Measurements from ENCODE around the gene SPNS1.

The SPNS1 gene

GRCh38 chr16:29007730-29008593 lies 33.4 kb downstream of the SPNS1 start:
- H3K27ac ChIP-seq (ENCODE audit: insufficient read depth, low read length, poor library complexity, severe bottlenecking): peak overlapping the region; percentile 56
- H3K27me3 ChIP-seq (replicated peaks; ENCODE audit: control insufficient read depth, insufficient read depth, low read length, poor library complexity, severe bottlenecking): no peaks in the 10 kb centered on the region
- no peaks in the 10 kb centered on the region for H3K36me3 ChIP-seq (ENCODE audit: control insufficient read depth, insufficient read depth, low read length)
- peaks cover 38% of the 10 kb centered on the region for H3K4me1 ChIP-seq (ENCODE audit: control insufficient read depth, insufficient read depth, low read length, poor library complexity, severe bottlenecking)
- no peaks in the 10 kb centered on the region for H3K9me3 ChIP-seq (ENCODE audit: control insufficient read depth, low read length)
- no peak overlapping the region for H3K4me3 ChIP-seq (ENCODE audit: insufficient read depth, low read depth, low read length, poor library complexity, severe bottlenecking)
- DNase-seq: peak in 2 of 3 donors; percentile 23 to 59

- H3K4me1 ChIP-seq (ENCODE audit: control insufficient read depth, insufficient read depth, low read length, poor library complexity, severe bottlenecking): peaks cover 38% of the 10 kb centered on the region
- H3K36me3 ChIP-seq (ENCODE audit: control insufficient read depth, insufficient read depth, low read length): no peaks in the 10 kb centered on the region
- no peaks in the 10 kb centered on the region for H3K27me3 ChIP-seq (replicated peaks; ENCODE audit: control insufficient read depth, insufficient read depth, low read length, poor library complexity, severe bottlenecking)
- H3K4me3 ChIP-seq (ENCODE audit: insufficient read depth, low read depth, low read length, poor library complexity, severe bottlenecking): peak overlapping the region; percentile 16
- no peaks in the 10 kb centered on the region for H3K9me3 ChIP-seq (ENCODE audit: control insufficient read depth, low read length)
- peak overlapping the region; percentile 56 for H3K27ac ChIP-seq (ENCODE audit: insufficient read depth, low read length, poor library complexity, severe bottlenecking)
- DNase-seq: no peak
These were observed 34.7 kb downstream of the SPNS1 start for GRCh38 chr16:29009050-29009837.

GRCh38 chr16:29009838-29010166 lies 35.2 kb downstream of the SPNS1 start:
- no peaks in the 10 kb centered on the region for H3K27me3 ChIP-seq (replicated peaks; ENCODE audit: control insufficient read depth, insufficient read depth, low read length, poor library complexity, severe bottlenecking)
- DNase-seq: no peak
- H3K4me3 ChIP-seq (ENCODE audit: insufficient read depth, low read depth, low read length, poor library complexity, severe bottlenecking): no peak overlapping the region
- H3K4me1 ChIP-seq (ENCODE audit: control insufficient read depth, insufficient read depth, low read length, poor library complexity, severe bottlenecking): peaks cover 38% of the 10 kb centered on the region
- H3K36me3 ChIP-seq (ENCODE audit: control insufficient read depth, insufficient read depth, low read length): no peaks in the 10 kb centered on the region
- H3K27ac ChIP-seq (ENCODE audit: insufficient read depth, low read length, poor library complexity, severe bottlenecking): peak overlapping the region; percentile 56
- no peaks in the 10 kb centered on the region for H3K9me3 ChIP-seq (ENCODE audit: control insufficient read depth, low read length)

- no peaks in the 10 kb centered on the region for H3K9me3 ChIP-seq (ENCODE audit: control insufficient read depth, low read length)
- no peaks in the 10 kb centered on the region for H3K36me3 ChIP-seq (ENCODE audit: control insufficient read depth, insufficient read depth, low read length)
- no peak for DNase-seq
- H3K27me3 ChIP-seq (replicated peaks; ENCODE audit: control insufficient read depth, insufficient read depth, low read length, poor library complexity, severe bottlenecking): no peaks in the 10 kb centered on the region
- H3K4me3 ChIP-seq (ENCODE audit: insufficient read depth, low read depth, low read length, poor library complexity, severe bottlenecking): no peak overlapping the region
- H3K27ac ChIP-seq (ENCODE audit: insufficient read depth, low read length, poor library complexity, severe bottlenecking): no peak overlapping the region
- H3K4me1 ChIP-seq (ENCODE audit: control insufficient read depth, insufficient read depth, low read length, poor library complexity, severe bottlenecking): peaks cover 38% of the 10 kb centered on the region
These were observed 36.5 kb downstream of the SPNS1 start for GRCh38 chr16:29011112-29011511.

- no peak for DNase-seq
- Histone ChIP-seq H3K27me3 (replicated peaks; ENCODE audit: control insufficient read depth, insufficient read depth, low read length, poor library complexity, severe bottlenecking) (no peaks in the 10 kb centered on the region), H3K4me3 (ENCODE audit: insufficient read depth, low read depth, low read length, poor library complexity, severe bottlenecking) (no peak overlapping the region), H3K9me3 (ENCODE audit: control insufficient read depth, low read length) (no peaks in the 10 kb centered on the region), H3K27ac (ENCODE audit: insufficient read depth, low read length, poor library complexity, severe bottlenecking) (peak overlapping the region; percentile 23), H3K4me1 (ENCODE audit: control insufficient read depth, insufficient read depth, low read length, poor library complexity, severe bottlenecking) (peaks cover 38% of the 10 kb centered on the region), H3K36me3 (ENCODE audit: control insufficient read depth, insufficient read depth, low read length) (no peaks in the 10 kb centered on the region)
These were observed 37.3 kb downstream of the SPNS1 start for GRCh38 chr16:29011851-29012250.

- Histone ChIP-seq H3K4me1 (ENCODE audit: control insufficient read depth, insufficient read depth, low read length, poor library complexity, severe bottlenecking) (peaks cover 32% of the 10 kb centered on the region), H3K27ac (ENCODE audit: insufficient read depth, low read length, poor library complexity, severe bottlenecking) (peak overlapping the region; percentile 29), H3K36me3 (ENCODE audit: control insufficient read depth, insufficient read depth, low read length) (no peaks in the 10 kb centered on the region), H3K27me3 (replicated peaks; ENCODE audit: control insufficient read depth, insufficient read depth, low read length, poor library complexity, severe bottlenecking) (no peaks in the 10 kb centered on the region), H3K4me3 (ENCODE audit: insufficient read depth, low read depth, low read length, poor library complexity, severe bottlenecking) (no peak overlapping the region), H3K9me3 (ENCODE audit: control insufficient read depth, low read length) (no peaks in the 10 kb centered on the region)
- no peak for DNase-seq
These were observed 38.5 kb downstream of the SPNS1 start for GRCh38 chr16:29012913-29013553.

GRCh38 chr16:29014561-29015069 lies 40.0 kb downstream of the SPNS1 start:
- no peak overlapping the region for H3K27ac ChIP-seq (ENCODE audit: insufficient read depth, low read length, poor library complexity, severe bottlenecking)
- no peak for DNase-seq
- H3K4me3 ChIP-seq (ENCODE audit: insufficient read depth, low read depth, low read length, poor library complexity, severe bottlenecking): no peak overlapping the region
- peaks cover 16% of the 10 kb centered on the region for H3K4me1 ChIP-seq (ENCODE audit: control insufficient read depth, insufficient read depth, low read length, poor library complexity, severe bottlenecking)
- no peaks in the 10 kb centered on the region for H3K27me3 ChIP-seq (replicated peaks; ENCODE audit: control insufficient read depth, insufficient read depth, low read length, poor library complexity, severe bottlenecking)
- no peaks in the 10 kb centered on the region for H3K36me3 ChIP-seq (ENCODE audit: control insufficient read depth, insufficient read depth, low read length)
- H3K9me3 ChIP-seq (ENCODE audit: control insufficient read depth, low read length): no peaks in the 10 kb centered on the region

GRCh38 chr16:29022196-29022595 lies 47.6 kb downstream of the SPNS1 start:
- Histone ChIP-seq H3K27ac (ENCODE audit: insufficient read depth, low read length, poor library complexity, severe bottlenecking) (no peak overlapping the region), H3K36me3 (ENCODE audit: control insufficient read depth, insufficient read depth, low read length) (no peaks in the 10 kb centered on the region), H3K4me3 (ENCODE audit: insufficient read depth, low read depth, low read length, poor library complexity, severe bottlenecking) (no peak overlapping the region), H3K27me3 (replicated peaks; ENCODE audit: control insufficient read depth, insufficient read depth, low read length, poor library complexity, severe bottlenecking) (no peaks in the 10 kb centered on the region), H3K4me1 (ENCODE audit: control insufficient read depth, insufficient read depth, low read length, poor library complexity, severe bottlenecking) (peaks cover 8% of the 10 kb centered on the region), H3K9me3 (ENCODE audit: control insufficient read depth, low read length) (no peaks in the 10 kb centered on the region)
- no peak for DNase-seq

GRCh38 chr16:29023279-29024277 lies 49.0 kb downstream of the SPNS1 start:
- Histone ChIP-seq H3K27me3 (replicated peaks; ENCODE audit: control insufficient read depth, insufficient read depth, low read length, poor library complexity, severe bottlenecking) (no peaks in the 10 kb centered on the region), H3K36me3 (ENCODE audit: control insufficient read depth, insufficient read depth, low read length) (no peaks in the 10 kb centered on the region), H3K27ac (ENCODE audit: insufficient read depth, low read length, poor library complexity, severe bottlenecking) (no peak overlapping the region), H3K4me3 (ENCODE audit: insufficient read depth, low read depth, low read length, poor library complexity, severe bottlenecking) (no peak overlapping the region), H3K4me1 (ENCODE audit: control insufficient read depth, insufficient read depth, low read length, poor library complexity, severe bottlenecking) (peaks cover 8% of the 10 kb centered on the region), H3K9me3 (ENCODE audit: control insufficient read depth, low read length) (no peaks in the 10 kb centered on the region)
- DNase-seq: no peak

All from effector memory CD4-positive, alpha-beta T cell (primary cell).